Right lobe of liver (tissue), 6 donors: ENCODE data around the gene GRXCR2. TPM values are rescaled to one million over a fixed set of nuclear protein-coding genes. Genes with fewer than 3 reads are reported as not detected.

Experiments used
- ATAC-seq, 4 donors: fragments of 200-7000 bp; cut with Tn5 transposase; one replicate each; pipeline ENCODE4 v1.9.1; 2020; ENCODE audit warnings: mild to moderate bottlenecking in 4 of 4, moderate library complexity in 4 of 4
- DNase-seq, 3 donors: peaks; one replicate each; pipeline ENCODE4 v3.0.0-alpha.2; 2020
- H3K27ac ChIP-seq, 3 donors: fragments of 200-600 bp; one replicate each; pipeline ENCODE4 v1.8.0; 2022
- H3K27me3 ChIP-seq, 2 donors: fragments of 200-600 bp; one replicate each; pipeline ENCODE4 v1.8.0; 2022
- H3K36me3 ChIP-seq, 4 donors: fragments of 200-600 bp; sonication (generic) in 1 of 4; one replicate each; pipeline versions ENCODE4 v1.5.1 to v1.8.0; 2017 to 2022; ENCODE audit warnings: control low read depth in 1 of 4
- H3K4me1 ChIP-seq, 4 donors: fragments of 200-600 bp; sonication (generic) in 1 of 4; one replicate each; pipeline versions ENCODE4 v1.5.1 to v1.8.0; 2017 to 2022; ENCODE audit warnings: control low read depth in 1 of 4
- H3K4me3 ChIP-seq, 3 donors: fragments of 200-600 bp; one replicate each; pipeline ENCODE4 v1.8.0; 2022
- H3K9me3 ChIP-seq, 4 donors: fragments of 200-600 bp; sonication (generic) in 1 of 4; one replicate each; pipeline versions ENCODE4 v1.5.1 to v1.8.0; 2017 to 2022; ENCODE audit warnings: control low read depth in 1 of 4
- POLR2A ChIP-seq: fragments of 450-650 bp; IDR thresholded peaks from one replicate; pipeline ENCODE4 v1.6.1; 2017; ENCODE audit warnings: antibody characterized with exemption, mild to moderate bottlenecking
- WGBS: methylation state at CpG from one replicate; pipeline ENCODE4 v1.1.6; 2018; ENCODE audit warnings: low coverage, low lambda C conversion rate; ENCODE audit not compliant: insufficient coverage; ENCODE audit errors: missing lambda C conversion rate; 5-methylcytosine and 5-hydroxymethylcytosine counted together
- intact Hi-C, 2 donors: fragments of 100-400 bp; cut with DNase I; formaldehyde crosslinking; loops; one replicate each; pipeline versions ENCODE4 v1.11.2 to v1.14.1; 2022
- long read RNA-seq: library from polyadenylated mRNA; unstranded; transcript quantifications from one replicate; pipeline ENCODE4 v2.0.0, GENCODE V29; 2019
- total RNA-seq, 6 experiments: library from RNA; depleted of rRNA in 2 of 6; stranded (reverse); fragments of >200 nt in 2 of 6; fragmentation: NEBNext Ultra II Directional in 3 of 6; extraction: Animal tissue kit (Norgen Biotek cat#: 25700) in 3 of 6; gene quantifications; one replicate each; pipeline versions ENCODE4 v1.1.0 to v1.2.4, GENCODE V29; 2016 to 2023
- TF ChIP-seq, protein P1 (sequence below), 4 donors: fragments of 200-600 bp in 3 of 4; fragments of 450-650 bp in 1 of 4; IDR thresholded peaks; one replicate each; pipeline versions ENCODE4 v1.5.1 to v1.8.0; 2016 to 2022; ENCODE audit warnings: antibody characterized with exemption in 4 of 4, mild to moderate bottlenecking in 2 of 4
- donor health status: DM: no; HTN: yes; CAD: no.
- donor health status: DM: no; HTN: no; CAD: no.
- donor health status: DM: no; HTN: no; CAD: no.
- donor health status: DM: no; HTN: yes; CAD: no.
- donor health status: DM: no; HTN: yes; CAD: no.

GRXCR2 gene, protein sequence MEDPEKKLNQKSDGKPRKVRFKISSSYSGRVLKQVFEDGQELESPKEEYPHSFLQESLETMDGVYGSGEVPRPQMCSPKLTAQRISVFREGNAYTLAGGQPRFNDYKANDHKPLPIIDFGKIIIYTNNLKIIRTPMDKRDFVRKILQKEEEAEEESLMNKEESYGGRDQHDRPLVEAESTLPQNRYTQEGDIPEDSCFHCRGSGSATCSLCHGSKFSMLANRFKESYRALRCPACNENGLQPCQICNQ
- total RNA-seq: not detected
- long read RNA-seq: 0 reads

DNA sequence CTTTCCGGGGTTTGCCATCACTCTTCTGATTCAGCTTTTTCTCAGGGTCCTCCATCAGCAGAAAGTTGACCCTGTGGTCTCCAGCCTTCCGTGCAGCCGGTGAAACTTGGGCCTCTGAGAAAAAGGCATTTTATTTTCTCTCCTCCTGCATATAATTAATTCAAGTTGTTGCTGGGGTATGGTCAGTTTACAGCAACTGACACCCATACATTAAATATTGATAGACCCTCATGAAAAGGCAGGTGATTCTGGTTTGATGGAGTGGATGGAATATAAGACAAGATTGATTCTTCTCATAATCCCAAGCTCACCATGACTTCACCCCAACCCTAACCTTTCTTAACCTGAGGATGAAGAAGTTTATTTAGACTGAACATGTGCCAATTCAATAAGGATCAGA is at the start of gene GRXCR2:
Gene GRXCR2, minus strand, starts transcription at position 101 of the 400 bp plus-strand sequence. Its CDS starts 46 bp downstream, at position 55.
- Histone ChIP-seq H3K27me3 (no peaks in the 10 kb centered on the region), H3K36me3 (no peaks in the 10 kb centered on the region), H3K4me1 (no peaks in the 10 kb centered on the region), H3K4me3 (no peak within 1 kb of the TSS), H3K9me3 (no peaks in the 10 kb centered on the region), H3K27ac (no peak within 1 kb of the TSS)
- TF ChIP-seq POLR2A: no peak
- TF ChIP-seq, protein P1, sequence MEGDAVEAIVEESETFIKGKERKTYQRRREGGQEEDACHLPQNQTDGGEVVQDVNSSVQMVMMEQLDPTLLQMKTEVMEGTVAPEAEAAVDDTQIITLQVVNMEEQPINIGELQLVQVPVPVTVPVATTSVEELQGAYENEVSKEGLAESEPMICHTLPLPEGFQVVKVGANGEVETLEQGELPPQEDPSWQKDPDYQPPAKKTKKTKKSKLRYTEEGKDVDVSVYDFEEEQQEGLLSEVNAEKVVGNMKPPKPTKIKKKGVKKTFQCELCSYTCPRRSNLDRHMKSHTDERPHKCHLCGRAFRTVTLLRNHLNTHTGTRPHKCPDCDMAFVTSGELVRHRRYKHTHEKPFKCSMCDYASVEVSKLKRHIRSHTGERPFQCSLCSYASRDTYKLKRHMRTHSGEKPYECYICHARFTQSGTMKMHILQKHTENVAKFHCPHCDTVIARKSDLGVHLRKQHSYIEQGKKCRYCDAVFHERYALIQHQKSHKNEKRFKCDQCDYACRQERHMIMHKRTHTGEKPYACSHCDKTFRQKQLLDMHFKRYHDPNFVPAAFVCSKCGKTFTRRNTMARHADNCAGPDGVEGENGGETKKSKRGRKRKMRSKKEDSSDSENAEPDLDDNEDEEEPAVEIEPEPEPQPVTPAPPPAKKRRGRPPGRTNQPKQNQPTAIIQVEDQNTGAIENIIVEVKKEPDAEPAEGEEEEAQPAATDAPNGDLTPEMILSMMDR (IDR thresholded peaks at IDR 0.05): no peak
- ATAC-seq: no peak
- DNase-seq: no peak
- 47% methylated on average over 3 of the region's 3 CpGs for WGBS
- intact Hi-C loops: no loop called here

DNA sequence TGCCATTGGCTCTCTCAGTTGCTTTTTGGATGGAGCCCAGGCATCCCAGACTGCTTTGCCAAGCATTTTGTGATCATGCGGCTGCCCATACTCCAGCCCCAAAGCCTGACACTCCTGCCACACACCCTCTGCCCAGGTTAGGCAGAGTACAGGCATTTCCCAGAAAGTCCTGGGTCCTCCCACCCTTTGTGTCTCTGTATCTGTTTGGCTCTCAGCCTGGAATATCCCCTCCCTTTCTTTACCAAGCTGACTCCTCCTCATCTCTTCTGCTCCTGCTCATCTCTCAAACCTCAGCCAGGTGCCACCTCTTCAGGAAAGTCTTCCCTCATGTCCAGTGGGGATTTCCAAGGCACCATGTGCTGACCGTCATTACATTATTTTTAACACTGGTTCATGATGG is 49.2 kb upstream of the GRXCR2 start:
- H3K36me3 ChIP-seq: no peaks in the 10 kb centered on the region
- no peaks in the 10 kb centered on the region for H3K27me3 ChIP-seq
- no peak overlapping the region for H3K4me3 ChIP-seq
- H3K27ac ChIP-seq: no peak overlapping the region
- 43% methylated on average over 2 of the region's 2 CpGs for WGBS
- no peak for TF ChIP-seq POLR2A
- TF ChIP-seq, protein P1 (IDR thresholded peaks at IDR 0.05): no peak
- H3K4me1 ChIP-seq: no peaks in the 10 kb centered on the region
- no peak for DNase-seq
- peak; percentile 45 to 74 (median 58) for ATAC-seq
- no peaks in the 10 kb centered on the region for H3K9me3 ChIP-seq
- intact Hi-C loops: no loop called here

DNA sequence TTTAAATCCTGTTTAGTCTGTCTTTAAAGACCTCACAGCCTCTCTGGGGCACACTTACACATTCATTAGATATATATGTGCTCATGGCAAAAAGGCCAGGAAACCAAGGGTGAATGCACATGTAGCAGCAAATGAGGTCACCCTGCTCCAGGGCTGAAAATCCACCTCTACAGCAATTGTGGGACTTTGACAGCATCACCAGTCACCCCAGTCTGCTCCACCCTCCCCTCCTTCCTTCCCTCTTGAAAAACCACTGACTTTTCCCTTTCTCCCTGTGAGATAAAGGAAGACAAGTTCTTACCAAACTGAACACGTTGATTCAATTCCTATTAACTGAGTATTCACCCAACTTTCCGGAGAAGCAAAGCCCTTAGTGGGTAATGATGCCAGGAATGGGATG is 48.4 kb upstream of the GRXCR2 start:
- intact Hi-C loops: no loop called here
- WGBS: 83% methylated on average over 2 of the region's 2 CpGs

DNA sequence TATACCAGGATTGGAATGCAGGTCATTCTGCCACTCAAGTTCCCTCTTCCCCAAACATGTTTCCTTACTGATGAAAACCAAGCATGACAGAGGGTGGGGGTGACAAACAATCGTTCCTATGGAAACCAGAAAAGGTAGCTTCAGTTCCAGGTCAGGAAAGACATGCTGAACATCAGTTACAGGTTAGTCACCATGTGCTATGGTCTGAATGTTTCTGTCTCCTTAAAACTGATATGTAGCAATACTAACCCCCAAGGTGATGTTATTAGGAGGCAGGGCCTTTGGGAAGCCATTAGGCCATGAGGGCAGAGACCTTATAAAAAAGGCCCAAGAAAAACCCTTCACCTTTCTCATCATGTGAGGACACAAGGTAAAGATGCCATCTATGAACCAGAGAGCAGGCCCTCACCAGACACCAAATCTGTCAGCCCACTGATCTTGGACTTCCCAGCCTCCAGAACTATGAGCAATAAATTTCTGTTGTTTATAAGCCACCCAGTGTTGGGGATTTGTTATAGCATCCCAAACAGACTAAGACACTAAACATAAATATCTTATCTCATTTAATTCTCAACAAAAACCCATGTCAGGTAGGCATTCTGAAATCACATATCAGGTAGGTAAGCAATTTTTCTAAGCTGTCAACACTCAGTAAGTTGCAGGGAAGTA is 47.9 kb upstream of the GRXCR2 start:
- Histone ChIP-seq H3K27ac (no peak overlapping the region), H3K27me3 (no peaks in the 10 kb centered on the region)
- intact Hi-C loops: no loop called here

More for the DNA sequence above, 48.4 kb upstream of the GRXCR2 start:
- ATAC-seq (no peak), DNase-seq (no peak)
- Histone ChIP-seq H3K9me3 (no peaks in the 10 kb centered on the region), H3K27me3 (no peaks in the 10 kb centered on the region), H3K4me3 (no peak overlapping the region), H3K36me3 (no peaks in the 10 kb centered on the region), H3K27ac (no peak overlapping the region), H3K4me1 (no peaks in the 10 kb centered on the region)
- TF ChIP-seq, protein P1 (IDR thresholded peaks at IDR 0.05): no peak
- TF ChIP-seq POLR2A: no peak

DNA sequence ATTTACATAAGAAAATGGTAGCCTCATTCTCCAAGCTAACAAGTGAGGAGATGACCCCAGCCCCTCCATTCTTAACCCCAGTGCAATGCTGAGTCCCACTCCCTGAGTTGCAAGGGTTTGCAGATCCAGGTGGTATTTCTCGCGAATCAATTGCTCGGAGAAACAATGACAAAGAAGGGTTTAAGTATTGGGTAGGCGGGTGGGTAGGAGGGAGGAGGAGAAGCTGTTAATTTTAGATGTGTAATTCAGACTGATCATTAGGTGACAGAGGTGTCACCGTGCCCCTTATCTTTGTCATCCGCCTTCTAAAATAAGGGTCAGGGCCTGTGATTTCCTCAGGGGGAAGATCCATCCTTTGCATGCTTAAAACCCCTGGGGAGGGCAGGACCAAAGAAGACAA is 46.6 kb upstream of the GRXCR2 start:
- TF ChIP-seq, protein P1 (IDR thresholded peaks at IDR 0.05): no peak
- no peak for TF ChIP-seq POLR2A
- Histone ChIP-seq H3K36me3 (no peaks in the 10 kb centered on the region), H3K27ac (no peak overlapping the region), H3K27me3 (no peaks in the 10 kb centered on the region), H3K4me1 (no peaks in the 10 kb centered on the region), H3K9me3 (no peaks in the 10 kb centered on the region), H3K4me3 (no peak overlapping the region)
- intact Hi-C loops: no loop called here
- DNase-seq (no peak), ATAC-seq (no peak)
- 86% methylated on average over 5 of the region's 6 CpGs for WGBS

More for the DNA sequence above, 47.9 kb upstream of the GRXCR2 start:
- Histone ChIP-seq H3K36me3 (no peaks in the 10 kb centered on the region), H3K4me3 (no peak overlapping the region), H3K4me1 (no peaks in the 10 kb centered on the region), H3K9me3 (no peaks in the 10 kb centered on the region)
- WGBS: 64% methylated on average over 1 of the region's 1 CpG
- no peak for ATAC-seq
- TF ChIP-seq POLR2A: no peak
- DNase-seq: no peak
